NCI-H524 treated with DMSO at 0.1 percent for 48 hours (cell line): ENCODE results near the gene DUSP3.

Experiments
- DNase-seq: peaks from one replicate; lab custom pipeline; 2025; lab: John Stamatoyannopoulos, UW

DUSP3 gene

GRCh38 chr17:43778337-43779144 lies at the start of gene DUSP3:
TSS of gene DUSP3 (minus strand) at chr17:43778977. CDS start at chr17:43778924, 53 bp downstream.
- peak; percentile 7 for DNase-seq

- DNase-seq, result no peak
Observed at GRCh38 chr17:43827596-43827995, 48.8 kb upstream of the DUSP3 start.

DNA sequence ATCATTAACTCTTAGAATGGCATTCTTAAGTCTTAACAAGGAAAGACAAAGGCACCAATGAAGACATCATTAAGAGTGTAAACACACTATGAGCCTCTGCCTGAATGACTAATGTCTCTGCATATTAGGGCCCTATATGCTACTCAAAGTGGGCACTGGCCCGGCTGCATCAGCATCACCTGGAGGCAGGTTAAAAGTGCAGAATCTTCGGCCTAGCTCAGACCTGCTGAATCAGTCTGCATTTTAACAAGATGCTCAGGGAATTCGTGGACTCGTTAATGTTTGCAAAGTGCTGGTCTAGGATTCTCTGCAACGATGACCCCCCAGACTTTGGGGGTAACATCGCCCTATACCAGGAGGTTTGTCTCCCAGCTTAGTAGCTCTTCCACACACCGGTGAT lies 47.4 kb upstream of the DUSP3 start:
- DNase-seq, result no peak

DNA sequence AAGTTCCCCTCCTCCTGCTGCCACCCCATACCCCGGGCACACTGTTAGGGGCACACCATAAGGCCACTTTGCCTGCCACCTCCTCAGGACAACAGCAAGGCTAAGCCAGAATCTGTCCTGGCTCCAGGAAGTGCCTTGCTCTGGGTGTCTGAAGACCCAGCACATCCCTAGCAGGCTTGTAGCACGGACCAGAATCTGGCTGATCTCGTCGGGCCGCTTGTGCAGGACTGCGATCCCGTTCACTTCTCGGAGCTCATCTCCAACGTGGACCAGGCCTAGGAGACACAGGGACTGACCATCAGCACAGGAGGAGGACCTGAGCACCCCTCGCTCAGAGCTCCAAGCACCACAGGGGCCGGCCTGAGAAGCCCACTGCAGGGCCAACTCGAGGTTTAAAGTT lies 46.8 kb upstream of the DUSP3 start:
- no peak for DNase-seq

- DNase-seq, result no peak
Observed at GRCh38 chr17:43823350-43824084, 44.7 kb upstream of the DUSP3 start.

DNA sequence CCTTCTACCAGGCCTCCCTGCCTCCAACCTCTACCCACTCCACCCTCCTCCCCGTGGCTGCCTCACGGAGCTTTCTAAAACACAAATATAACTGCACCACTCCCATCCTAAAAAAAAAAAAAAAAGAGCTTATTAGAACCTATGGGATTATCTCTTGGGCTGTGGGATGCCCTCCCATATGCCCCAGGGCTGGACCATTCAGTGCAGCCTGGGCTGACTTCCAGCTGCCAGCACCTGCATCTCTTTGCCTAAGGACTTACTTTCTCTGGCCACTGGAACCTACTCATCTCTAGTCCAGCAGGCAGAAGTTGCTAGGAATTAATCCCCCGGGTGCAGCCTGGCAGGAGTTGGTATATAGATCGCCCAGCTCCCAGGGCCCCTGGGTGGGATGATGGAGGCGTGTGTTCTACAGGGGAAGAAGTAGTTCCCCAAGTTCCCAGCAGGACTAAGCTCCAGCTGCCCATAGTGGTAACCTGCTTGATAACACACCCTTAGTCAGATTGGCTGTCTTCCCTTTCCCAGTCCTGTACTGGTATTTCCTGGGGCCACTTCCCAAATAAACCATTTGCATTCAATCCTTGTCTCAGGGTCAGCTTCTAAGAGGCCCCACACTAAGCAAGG lies 43.9 kb upstream of the DUSP3 start:
- DNase-seq, result no peak

- no peak for DNase-seq
Observed at GRCh38 chr17:43820759-43821158, 42.0 kb upstream of the DUSP3 start.

- no peak for DNase-seq
Observed at GRCh38 chr17:43818966-43819365, 40.2 kb upstream of the DUSP3 start.

DNA sequence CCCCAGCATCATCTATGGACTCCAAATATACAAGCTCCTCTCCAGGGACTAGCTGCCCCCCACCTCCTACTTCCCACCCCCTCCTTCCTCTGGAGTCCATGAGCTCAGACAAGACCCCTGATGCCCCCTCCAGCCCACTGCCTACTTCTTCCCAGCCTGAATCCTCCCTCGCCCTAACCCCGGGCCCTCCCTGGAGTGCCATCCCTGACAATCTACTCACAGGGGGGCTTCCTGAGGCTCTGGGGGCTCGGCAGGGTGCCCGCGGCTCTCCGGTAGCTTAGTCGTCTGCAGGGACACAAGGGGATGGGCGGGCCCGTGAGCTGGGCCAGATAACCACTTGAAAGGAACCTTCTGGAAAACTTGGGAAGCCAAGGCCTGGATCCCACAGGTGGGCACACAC lies 39.0 kb upstream of the DUSP3 start:
- no peak for DNase-seq

DNA sequence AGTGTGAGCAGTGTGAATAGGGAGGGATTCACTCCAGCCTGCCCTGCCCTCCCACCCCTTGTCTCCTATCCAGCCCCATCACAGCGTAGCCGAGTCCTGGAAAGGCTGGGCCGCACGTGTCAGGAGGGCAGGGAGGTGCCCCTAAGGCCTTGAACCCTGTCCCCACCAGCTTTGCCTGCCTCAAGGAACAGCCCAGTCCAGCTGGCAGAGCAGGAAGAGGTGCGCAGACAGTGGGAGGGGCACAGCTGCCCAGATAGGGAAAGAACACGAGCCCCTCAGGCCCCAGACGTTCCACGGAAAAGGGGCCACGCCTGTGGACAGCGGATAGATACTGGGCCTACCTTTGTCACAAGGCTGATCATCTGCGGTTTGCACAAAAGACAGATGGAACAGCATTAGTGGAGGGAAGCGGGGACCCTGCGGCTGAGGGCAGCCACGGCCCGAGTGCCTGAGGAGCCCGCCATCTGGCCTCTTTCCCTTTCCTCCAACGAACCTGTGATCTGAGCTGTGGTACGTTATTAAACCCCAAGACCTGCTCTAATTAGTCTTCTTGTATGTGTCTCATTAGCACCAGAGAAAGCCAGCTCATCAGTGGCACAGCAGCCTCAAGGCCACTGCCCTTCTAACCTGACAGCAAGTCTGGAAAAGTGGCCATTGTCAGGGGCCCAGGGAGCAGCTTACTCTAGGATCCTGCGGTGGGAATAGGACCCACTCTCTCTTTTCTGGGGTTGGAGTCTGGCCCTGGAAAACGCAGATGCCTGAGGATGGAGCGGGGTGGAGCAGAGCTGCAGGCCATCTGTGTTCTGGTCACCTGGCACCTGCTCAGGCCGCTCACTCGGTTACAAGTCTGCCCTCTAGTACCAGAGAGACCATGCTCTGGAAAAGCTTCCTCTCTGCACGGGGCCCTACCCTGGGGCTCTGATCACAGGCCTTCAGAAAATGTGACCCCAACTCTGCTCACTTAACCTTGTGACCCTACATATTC lies 37.9 kb upstream of the DUSP3 start:
- DNase-seq, result peak; percentile 79

DNA sequence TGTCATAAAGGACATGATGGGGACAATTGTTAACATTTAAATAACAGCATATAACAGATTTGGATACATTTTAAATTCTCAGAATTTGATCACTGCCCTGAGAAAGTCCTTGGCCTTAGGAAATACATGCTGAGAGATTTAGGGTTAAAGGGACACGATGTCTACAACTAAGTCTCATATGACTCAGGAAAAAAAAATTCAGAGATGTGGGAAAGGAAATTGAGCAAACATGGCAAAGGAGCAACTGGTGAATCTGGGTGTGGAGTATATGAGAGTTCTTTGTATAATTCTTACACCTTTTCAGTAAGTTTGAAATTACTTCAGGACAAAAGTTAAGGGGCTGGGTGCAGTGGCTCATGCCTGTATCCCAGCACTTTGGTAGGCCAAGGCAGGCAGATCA lies 35.9 kb upstream of the DUSP3 start:
- no peak for DNase-seq

GRCh38 chr17:43814026-43814425 lies 35.2 kb upstream of the DUSP3 start:
- no peak for DNase-seq

DNA sequence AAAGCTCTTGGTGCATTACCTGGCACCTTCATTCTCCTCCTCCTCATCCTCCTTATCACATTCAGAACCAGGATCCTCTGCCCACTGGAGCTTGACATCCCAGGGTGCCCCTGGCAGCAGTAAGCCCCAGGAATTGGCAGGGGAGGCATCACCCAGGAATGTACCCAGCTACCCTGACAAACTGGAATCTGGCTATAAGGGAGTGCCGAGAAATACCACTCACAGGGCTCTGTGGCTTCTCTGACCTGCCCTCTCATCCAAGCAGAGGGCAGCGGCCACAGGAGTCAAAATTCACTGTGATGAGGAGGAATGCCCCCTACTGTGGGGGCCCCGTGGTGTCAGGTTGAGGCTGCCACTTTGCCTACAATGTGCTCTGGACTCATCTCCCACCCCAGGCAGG lies 34.6 kb upstream of the DUSP3 start:
- no peak for DNase-seq

- DNase-seq, result no peak
Observed at GRCh38 chr17:43812396-43813265, 33.9 kb upstream of the DUSP3 start.

DNA sequence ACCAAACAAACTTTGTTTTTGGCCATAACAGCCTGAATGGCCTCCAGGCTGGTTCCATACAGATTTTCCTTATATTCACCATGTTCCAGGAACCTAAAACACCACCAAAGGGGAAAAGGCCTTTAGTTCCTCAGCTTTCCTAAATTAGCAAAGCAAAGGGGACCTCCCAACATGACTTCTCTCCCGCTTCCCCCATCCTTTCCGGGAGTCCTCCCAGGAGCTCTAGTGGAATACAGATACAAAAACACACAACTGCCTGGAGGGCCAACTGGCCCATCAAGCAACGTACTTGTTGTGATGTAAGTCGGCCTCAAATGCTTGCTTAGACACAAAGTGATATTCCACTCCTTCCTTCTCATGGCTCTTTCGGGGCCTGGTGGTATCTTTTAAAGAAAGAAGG lies 32.0 kb upstream of the DUSP3 start:
- no peak for DNase-seq

DNA sequence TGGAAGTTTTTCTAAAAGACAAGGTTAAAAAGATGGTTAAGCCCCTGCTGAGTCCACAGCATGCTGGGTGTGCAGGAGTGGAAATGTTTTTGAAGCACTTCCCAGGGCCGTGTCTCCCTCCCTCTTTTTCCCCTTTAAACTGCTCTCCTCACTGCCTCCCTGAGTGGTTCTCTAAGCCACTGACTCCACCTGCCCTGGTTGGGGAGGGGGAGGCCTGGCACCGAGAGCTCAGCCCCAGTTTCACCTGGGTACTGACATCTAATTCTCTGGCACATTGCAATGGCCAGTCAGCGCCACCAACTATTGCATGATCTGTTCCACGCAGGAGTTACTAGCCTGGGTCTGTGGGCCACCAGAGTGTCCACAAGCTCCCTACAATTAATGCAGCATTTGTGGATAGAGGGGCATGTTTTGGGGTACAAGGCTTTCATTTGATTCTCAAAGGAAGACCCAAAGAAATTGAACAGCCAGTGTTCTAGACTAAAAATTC lies 31.5 kb upstream of the DUSP3 start:
- no peak for DNase-seq

GRCh38 chr17:43809121-43809520 lies 30.3 kb upstream of the DUSP3 start:
- DNase-seq, result no peak

GRCh38 chr17:43808076-43808475 lies 29.3 kb upstream of the DUSP3 start:
- no peak for DNase-seq

DNA sequence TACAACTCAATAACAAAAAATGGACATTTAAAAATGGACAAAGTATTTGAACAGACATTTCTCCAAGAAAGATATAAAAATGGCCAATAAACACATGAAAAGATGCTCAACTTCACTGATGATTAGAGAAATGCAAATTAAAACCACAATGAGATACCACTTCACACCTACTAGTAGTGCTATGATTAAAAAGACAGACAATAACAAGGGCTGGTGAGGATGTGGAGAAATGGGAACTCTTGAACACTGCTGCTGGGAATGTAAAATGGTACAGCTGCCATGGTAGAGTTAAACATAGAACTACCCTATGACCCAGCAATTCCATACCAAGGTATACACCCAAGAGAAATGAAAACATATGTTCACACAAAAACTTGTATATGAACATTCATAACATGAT lies 26.3 kb upstream of the DUSP3 start:
- no peak for DNase-seq

GRCh38 chr17:43803758-43804157 lies 25.0 kb upstream of the DUSP3 start:
- DNase-seq, result no peak

DNA sequence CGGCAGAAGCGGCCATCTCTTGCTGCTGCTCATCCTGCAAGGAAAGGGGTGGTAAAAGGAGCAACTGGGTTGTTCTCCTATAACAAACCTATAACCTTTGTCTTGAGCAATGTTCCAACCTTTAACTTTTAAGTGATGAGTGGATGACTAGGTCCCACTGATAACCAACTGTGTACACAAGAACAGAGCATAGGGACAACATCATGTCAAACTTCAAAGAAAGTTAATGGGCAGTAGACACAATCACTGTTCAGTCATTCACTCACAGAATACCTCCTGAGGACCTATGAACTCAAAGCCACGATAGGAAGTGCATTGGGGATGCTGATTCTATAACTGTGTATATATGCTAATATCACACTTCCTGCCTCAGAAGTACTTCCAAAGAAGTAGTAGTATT lies 23.1 kb upstream of the DUSP3 start:
- DNase-seq, result no peak
